OCI-LY1 (cell line): ENCODE results near the gene WNT16.

ENCODE experiments used
- EZH2 ChIP-seq: fragments of 200-600 bp; sonication (generic), shearing (Covaris generic); IDR thresholded peaks from 2 replicates; pipeline ENCODE4 v1.8.0; 2017; ENCODE audit warnings: borderline replicate concordance, mixed run types, mild to moderate bottlenecking, antibody characterized with exemption, low read length, moderate library complexity, mixed read lengths
- TF ChIP-seq, protein P1 (sequence below): fragments of 200-600 bp; sonication (generic), shearing (Covaris generic); IDR thresholded peaks from 2 replicates; pipeline ENCODE4 v1.5.1; 2017; ENCODE audit warnings: mild to moderate bottlenecking, antibody characterized with exemption, low read length, moderate library complexity, mixed read lengths

DNA sequence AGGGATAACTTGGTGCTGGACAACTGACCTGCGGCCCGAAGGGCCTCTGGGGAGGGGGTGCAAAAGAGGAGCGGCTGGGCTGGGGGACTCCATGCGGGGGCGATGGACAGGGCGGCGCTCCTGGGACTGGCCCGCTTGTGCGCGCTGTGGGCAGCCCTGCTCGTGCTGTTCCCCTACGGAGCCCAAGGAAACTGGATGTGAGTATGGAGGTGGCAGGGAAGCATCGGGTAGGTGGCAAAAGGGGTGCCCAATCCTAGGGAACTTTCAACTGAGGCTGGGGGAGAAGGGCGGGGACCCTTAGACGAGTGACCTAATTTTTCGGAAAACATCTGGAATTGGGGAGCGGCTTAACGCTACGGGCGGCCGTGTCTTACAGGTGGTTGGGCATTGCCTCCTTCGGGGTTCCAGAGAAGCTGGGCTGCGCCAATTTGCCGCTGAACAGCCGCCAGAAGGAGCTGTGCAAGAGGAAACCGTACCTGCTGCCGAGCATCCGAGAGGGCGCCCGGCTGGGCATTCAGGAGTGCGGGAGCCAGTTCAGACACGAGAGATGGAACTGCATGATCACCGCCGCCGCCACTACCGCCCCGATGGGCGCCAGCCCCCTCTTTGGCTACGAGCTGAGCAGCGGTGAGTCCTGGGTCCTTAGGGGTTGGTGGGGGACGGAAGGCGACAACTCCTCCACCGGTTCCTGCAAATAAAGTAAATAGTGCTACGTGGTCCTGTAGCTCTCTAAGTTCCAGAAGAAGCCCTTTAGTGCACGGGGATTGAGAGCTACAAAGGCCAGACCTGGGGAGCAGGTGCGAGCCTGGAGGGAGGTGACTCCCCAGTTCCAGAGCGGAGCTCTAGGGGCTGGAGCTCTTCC lies 622 bp downstream of the WNT16 start:
- TF ChIP-seq, protein P1, sequence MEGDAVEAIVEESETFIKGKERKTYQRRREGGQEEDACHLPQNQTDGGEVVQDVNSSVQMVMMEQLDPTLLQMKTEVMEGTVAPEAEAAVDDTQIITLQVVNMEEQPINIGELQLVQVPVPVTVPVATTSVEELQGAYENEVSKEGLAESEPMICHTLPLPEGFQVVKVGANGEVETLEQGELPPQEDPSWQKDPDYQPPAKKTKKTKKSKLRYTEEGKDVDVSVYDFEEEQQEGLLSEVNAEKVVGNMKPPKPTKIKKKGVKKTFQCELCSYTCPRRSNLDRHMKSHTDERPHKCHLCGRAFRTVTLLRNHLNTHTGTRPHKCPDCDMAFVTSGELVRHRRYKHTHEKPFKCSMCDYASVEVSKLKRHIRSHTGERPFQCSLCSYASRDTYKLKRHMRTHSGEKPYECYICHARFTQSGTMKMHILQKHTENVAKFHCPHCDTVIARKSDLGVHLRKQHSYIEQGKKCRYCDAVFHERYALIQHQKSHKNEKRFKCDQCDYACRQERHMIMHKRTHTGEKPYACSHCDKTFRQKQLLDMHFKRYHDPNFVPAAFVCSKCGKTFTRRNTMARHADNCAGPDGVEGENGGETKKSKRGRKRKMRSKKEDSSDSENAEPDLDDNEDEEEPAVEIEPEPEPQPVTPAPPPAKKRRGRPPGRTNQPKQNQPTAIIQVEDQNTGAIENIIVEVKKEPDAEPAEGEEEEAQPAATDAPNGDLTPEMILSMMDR, result no peak
- TF ChIP-seq EZH2, result no peak
